GM19455 (cell line): ENCODE results near the gene NEDD4.
"Not testable (repeated sequence)": the region's sequence is repeated elsewhere in the genome, so short reads cannot be mapped to it uniquely, and the experiment has no call there.

ENCODE experiments used
- ATAC-seq: cut with Tn5 transposase; IDR thresholded peaks from one replicate; pipeline ENCODE4 v1.9.1; 2021; ENCODE audit not compliant: unreplicated experiment

The NEDD4 gene

DNA sequence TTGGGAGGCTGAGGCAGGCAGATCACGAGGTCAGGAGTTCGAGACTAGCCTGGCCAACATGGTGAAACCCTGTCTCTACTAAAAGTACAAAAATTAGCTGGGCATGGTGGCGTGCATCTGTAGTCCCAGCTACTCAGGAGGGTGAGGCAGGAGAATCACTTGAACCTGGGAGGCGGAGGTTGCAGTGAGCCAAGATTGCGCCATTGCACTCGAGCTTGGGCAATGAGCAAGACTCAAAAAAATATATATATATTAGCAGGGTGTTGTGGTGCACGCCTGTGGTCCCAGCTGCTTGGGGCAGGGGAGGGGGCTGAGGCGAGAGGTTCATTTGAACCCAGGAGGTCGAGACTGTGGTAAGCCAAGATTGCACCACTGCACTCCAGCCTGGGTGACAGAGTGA lies 207.8 kb downstream of the NEDD4 start:
- ATAC-seq: not testable (repeated sequence)

DNA sequence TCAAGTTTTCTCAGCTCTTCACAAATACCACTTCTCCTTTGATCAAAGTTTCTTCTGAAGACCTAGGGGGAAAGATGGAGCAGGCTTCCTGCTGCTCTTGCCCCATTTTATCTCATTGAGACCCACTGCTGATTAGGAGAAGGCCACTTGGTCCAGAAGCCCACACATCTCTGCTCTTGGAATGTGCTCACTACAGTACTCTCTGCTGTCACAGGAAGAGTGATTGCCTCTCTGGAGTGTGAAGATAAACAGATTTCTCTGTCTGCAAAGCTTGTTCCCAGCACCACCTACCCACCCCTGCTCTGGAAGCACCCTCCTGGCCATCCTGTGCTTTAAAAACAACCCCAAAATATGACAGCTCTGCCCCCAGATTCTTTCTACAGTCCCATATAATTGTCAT lies 209.1 kb downstream of the NEDD4 start:
- no peak for ATAC-seq

DNA sequence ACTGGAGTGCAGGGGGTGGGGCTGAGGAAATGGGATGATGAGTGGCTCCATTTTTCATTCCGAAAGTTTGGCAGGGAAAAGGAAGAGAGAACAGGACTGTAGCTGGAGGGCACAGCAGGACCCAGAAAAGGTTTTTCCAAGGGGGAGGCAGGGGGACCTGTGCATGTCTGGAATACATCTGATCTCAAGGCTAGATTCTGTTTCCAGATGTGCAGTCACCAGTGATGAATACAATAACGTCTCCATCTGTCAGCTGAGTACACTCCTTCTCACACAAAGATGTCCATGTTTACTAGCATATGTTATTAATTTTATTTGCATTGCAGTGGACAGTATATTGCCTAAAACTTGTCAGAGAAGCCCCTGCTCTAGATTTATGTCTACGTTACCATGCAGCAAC lies 210.5 kb downstream of the NEDD4 start:
- ATAC-seq: no peak

DNA sequence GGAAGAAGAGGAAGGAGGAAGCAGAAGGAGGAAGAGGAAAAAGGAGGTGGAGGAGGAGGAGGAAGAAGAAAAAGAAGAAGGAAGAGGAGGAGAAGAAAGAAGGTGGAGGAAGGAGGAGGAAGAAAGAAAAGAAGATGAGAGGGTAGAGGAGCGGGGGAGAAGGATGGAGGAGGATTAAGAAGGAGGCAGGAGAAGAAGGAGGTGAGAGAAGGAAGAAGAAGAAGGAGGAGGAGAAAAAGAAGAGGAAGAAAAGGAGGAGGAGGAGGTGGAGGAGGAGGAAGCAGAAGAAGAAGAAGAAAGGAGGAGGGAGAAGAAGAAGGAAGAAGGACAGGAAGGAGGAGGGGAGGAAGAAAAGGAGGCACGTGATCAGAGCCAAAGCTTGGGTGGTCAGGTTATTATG lies 213.1 kb downstream of the NEDD4 start:
- no peak for ATAC-seq

DNA sequence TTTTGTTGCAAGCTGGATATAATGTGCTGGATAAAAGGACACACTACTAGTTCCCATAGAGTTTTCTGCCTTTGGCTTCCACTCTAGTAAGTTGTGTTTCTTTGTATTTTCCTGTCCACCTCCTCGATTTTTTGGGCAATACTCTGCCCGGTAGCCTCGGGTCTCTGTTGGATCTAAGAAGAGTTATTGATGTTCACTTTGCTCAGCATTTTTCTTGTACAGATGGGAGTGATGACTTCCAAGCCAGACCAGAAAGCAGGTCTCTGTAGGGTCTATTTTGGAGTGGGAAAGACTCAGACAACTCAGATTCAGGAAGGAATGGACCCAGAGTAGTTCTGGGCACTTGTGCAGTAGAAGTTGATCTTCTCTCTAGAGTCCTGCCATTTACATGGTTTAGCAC lies 214.5 kb downstream of the NEDD4 start:
- ATAC-seq: no peak
